ENCODE measurements around the gene SLC16A8.
"Not testable (repeated sequence)": the region's sequence is repeated elsewhere in the genome, so short reads cannot be mapped to it uniquely, and the experiment has no call there.

Gene SLC16A8

GRCh38 chr22:38083931-38084631 is at the start of gene SLC16A8:
TSS of gene SLC16A8 (minus strand) at chr22:38084184. CDS start at chr22:38082873, 1,311 bp downstream.
- DNase-seq (ENCODE audit: low spot score): no peak

DNA sequence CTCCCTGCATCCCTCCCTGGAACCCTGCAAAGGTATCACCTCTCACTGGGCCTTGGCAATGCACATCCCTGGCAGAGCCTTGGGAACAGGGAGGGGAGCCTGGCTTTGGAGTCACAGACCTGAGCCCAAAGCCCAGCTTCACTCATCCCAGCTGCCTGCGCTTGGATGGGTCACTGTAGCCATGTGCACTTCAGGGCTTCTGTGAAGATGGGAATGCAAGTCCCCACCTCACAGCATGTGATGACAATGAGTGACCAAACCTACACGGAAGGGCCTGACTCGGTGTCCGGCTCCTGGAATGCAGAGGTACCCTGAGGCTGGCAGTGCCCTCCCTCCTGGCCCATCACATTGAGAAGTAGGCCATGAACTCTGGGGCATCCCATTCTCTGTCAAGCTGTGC is 49.3 kb upstream of the SLC16A8 start:
- no peak for DNase-seq (ENCODE audit: low spot score)

DNA sequence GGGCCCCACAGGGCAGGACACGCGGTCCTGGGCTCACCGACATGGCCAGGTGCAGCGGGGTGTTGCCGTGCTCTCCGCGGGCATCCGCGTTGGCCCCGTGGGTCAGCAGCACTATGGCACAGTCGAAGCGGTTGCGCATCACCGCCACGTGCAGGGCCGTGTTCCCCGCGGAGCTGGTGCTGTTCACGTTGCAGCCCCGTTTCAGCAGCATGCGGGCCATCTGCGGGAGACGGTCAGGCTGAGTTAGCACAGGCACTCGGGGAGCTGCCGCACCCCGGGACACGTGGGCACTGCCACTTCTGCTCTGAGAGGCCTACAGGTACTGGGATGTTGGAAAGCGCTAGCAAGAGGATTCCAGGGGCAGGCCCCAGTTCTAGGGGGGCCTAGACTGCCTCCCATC is 48.8 kb upstream of the SLC16A8 start:
- DNase-seq (ENCODE audit: low spot score): no peak

DNA sequence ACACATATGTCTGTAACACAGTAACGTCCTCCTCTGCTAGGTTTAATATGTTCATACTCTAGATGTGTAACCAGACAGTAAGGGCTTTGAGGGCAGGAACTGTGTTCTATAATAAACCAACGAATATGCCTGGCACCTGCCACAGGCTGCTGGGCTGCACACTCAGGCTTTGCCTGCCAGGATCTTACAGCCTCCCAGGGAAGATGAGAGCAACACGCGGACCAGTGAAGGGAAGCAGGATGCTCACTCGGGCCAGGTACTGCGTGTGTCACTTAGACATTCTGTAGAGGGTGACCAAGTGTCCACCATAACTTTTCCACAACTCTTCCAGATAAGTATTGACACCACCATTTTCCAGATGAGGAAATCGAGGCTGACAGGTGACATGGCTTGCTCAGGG is 48.2 kb upstream of the SLC16A8 start:
- DNase-seq (ENCODE audit: low spot score): no peak

GRCh38 chr22:38131399-38131798 is 47.4 kb upstream of the SLC16A8 start:
- no peak for DNase-seq (ENCODE audit: low spot score)

- DNase-seq (ENCODE audit: low spot score): no peak
Observed at GRCh38 chr22:38129856-38130255, 45.9 kb upstream of the SLC16A8 start.

DNA sequence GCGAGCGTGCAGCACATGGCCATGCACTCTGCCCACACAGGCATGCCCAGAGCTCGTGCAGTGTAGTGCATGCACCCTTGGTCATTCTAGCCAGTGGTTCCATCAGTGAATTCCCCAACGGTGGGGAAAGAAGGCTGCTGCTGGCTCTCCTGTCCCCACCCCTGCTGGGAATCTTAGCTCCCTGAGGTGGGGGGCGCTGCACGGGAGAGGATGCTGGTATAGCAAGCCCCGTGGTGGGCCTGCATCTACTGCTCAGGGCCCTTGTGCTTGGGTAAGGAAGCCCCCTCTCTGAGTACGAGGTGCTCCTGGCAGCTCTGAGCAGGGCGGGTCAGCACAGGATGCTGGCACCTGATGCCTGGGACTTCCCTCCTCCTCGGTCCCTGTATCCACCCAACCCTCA is 45.0 kb upstream of the SLC16A8 start:
- DNase-seq (ENCODE audit: low spot score): no peak

GRCh38 chr22:38127869-38128268 is 43.9 kb upstream of the SLC16A8 start:
- no peak for DNase-seq (ENCODE audit: low spot score)

DNA sequence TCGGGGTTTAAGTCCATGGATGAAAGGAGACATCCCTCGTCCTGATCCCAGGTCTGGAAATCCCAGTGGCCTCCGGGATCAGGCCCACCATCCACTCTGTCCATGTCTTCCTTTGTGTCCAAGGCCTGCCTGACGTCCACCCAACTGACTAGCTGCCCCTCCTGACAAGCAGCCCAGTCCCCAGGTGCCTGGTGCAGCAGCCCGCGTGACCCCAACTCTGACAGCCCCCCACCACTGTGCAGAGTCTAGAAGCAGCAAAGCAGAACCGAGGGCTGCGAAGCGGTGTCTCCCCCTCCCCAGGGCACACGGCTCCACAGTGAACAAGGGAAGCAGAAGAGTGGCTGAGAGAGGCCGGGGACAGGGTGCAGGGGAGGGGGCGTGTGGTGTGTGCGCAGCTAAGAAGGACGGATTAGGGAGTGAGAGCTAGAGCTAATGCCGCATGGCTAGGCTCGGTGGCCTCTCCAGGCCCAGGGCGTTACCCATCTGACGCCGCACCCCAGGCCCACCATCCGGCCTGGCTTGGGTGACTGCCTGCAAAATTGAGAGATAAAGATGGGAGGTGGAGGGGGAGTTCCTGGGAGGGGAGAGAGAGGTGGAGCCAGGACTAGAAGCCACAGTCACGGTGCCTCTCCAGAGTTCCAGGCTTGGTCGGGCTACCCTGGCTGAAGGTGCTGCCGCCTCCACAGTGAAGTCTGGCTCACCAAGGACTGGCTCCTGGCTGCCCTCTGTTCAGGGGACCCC is 43.1 kb upstream of the SLC16A8 start:
- peak; percentile 80 for DNase-seq (ENCODE audit: low spot score)

GRCh38 chr22:38125751-38126201 is 41.8 kb upstream of the SLC16A8 start:
- no peak for DNase-seq (ENCODE audit: low spot score)

GRCh38 chr22:38125038-38125610 is 41.1 kb upstream of the SLC16A8 start:
- DNase-seq (ENCODE audit: low spot score): no peak

DNA sequence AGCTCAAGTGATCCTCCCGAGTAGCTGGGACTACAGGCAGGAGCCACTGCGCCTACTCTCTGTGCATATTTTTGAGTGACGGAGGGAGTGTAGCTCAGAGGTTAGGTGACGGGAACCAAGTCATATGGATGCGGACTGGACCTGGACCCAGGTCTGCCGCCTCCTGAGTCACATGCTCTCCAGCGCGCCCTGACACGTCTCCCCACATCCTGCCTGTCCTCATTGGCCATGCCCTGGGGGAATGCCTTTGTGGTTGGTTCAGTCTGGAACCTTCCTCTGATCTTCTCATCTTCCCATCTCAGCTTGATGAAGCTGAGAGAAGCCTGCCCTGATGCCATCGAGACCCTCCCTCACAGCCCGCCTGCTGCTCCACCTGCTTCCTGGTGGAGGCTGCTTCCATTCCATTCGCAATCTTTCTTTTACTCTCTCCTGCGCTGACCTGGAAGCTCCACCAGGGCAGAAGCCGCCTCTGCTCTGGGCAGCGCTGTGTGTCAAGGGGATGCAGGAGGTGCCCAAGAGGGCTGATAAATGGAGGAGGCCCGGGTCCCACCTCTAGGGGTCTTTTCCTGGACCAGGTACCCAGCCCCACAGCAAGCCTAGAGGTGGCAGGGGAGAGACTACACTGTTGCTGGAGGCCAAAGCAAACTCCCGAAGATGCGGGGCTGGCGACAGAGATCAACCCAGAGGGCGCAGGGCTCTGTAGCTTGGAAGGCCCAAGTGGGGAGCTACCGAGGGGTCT is 40.4 kb upstream of the SLC16A8 start:
- no peak for DNase-seq (ENCODE audit: low spot score)

GRCh38 chr22:38122616-38123015 is 38.6 kb upstream of the SLC16A8 start:
- DNase-seq (ENCODE audit: low spot score): no peak

- DNase-seq (ENCODE audit: low spot score): no peak
Observed at GRCh38 chr22:38120359-38121110, 36.6 kb upstream of the SLC16A8 start.

DNA sequence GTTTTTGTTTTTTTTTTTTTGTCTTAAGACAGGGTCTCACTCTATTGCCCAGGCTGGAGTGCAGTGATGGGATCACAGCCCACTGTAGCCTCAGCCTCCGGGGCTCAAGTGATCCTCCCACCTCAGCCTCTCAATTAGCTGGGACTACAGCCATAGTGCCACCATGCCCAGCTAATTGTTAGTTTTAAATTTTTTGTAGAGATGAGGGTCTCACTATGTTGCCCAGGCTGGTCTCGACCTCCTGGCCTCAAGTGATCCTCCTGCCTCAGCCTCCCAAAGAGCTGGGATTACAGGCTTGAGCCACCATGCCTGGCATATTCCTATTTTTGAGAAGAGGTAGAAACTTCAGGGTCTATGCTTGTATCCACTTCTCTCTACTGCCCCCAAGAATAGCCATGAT is 34.8 kb upstream of the SLC16A8 start:
- DNase-seq (ENCODE audit: low spot score): not testable (repeated sequence)

GRCh38 chr22:38118182-38118581 is 34.2 kb upstream of the SLC16A8 start:
- no peak for DNase-seq (ENCODE audit: low spot score)

GRCh38 chr22:38117556-38117955 is 33.6 kb upstream of the SLC16A8 start:
- not testable (repeated sequence) for DNase-seq (ENCODE audit: low spot score)

- no peak for DNase-seq (ENCODE audit: low spot score)
Observed at GRCh38 chr22:38115423-38116205, 31.6 kb upstream of the SLC16A8 start.

DNA sequence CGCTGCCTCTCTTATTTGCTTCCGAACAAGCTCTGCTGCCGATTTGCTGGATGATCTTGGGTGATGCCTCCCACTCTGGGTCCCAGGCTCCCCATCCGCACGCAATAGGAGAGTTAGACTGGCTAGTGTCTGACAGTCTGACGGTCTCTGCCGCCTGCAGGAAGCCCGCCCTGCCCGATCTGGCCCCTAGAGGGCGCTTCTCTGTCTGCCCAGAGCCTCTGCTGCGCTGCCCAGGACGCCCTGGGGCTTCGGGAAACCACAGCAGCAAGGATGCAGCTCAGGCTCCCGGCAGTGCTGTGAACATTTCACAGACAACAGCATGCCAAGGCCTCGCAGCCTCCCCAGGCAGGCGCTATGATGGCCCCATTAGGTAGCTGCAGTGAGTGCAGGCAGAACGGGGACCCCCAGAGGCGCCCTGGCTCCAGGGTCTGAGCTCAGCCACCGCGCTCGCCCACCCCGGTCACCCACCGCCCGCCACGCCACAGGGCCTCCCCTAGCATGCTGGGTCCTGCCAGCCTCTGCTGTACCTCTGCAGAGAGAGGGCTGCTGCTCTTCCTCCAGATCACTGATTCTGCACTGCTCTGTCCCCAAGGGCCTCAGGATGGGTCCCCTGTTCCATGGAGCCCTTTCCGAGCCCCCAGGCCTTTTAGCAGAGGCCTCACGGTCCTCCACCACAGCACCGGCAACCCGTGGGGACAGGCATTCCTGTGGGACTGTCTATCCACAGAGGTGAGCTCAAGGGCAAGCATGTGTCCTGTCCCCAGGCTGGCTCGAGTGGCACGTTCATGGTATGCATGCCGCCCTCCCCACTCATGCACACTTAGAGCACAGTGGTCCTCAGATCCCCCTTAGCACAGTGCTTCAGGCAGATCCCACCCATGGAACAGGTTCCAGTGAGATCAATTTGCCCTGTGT is 30.8 kb upstream of the SLC16A8 start:
- DNase-seq (ENCODE audit: low spot score): peak; percentile 79

- no peak for DNase-seq (ENCODE audit: low spot score)
Observed at GRCh38 chr22:38112381-38112780, 28.4 kb upstream of the SLC16A8 start.

Data from hematopoietic multipotent progenitor cell treated with erythropoietin and hydrocortisone succinate and interleukin-3 and kit ligand, for 17 days (in vitro differentiated cells).